Heart left ventricle (tissue), 16 donors: ENCODE measurements around the gene C11orf65. TPM values are rescaled to one million over a fixed set of nuclear protein-coding genes. Genes with fewer than 3 reads are reported as not detected.

Source experiments
- ATAC-seq, 4 donors: fragments of 200-7000 bp; cut with Tn5 transposase; one replicate each; pipeline ENCODE4 v1.9.1; 2020 to 2022; ENCODE audit warnings: moderate library complexity in 4 of 4, mild to moderate bottlenecking in 3 of 4, moderate number of reproducible peaks in 1 of 4
- DNase-seq, 5 donors: peaks; one replicate each; pipeline ENCODE4 v3.0.0-alpha.2; 2020
- H3K27ac ChIP-seq, 12 donors: fragments of 200-600 bp; sonication (generic) in 4 of 12; one replicate each; pipeline versions ENCODE4 v1.5.0 to v1.8.0; 2016 to 2022; ENCODE audit warnings: mild to moderate bottlenecking in 2 of 12
- H3K27me3 ChIP-seq, 9 donors: fragments of 200-600 bp; sonication (generic) in 2 of 9; one replicate each; pipeline versions ENCODE4 v1.5.1 to v1.8.0; 2016 to 2022; ENCODE audit warnings: mild to moderate bottlenecking in 3 of 9
- H3K36me3 ChIP-seq, 9 donors: fragments of 200-600 bp; sonication (generic) in 2 of 9; one replicate each; pipeline versions ENCODE4 v1.5.0 to v1.8.0; 2018 to 2022; ENCODE audit warnings: mild to moderate bottlenecking in 2 of 9
- H3K4me1 ChIP-seq, 12 donors: fragments of 200-600 bp; sonication (generic) in 4 of 12; one replicate each; pipeline versions ENCODE4 v1.5.0 to v1.8.0; 2016 to 2022; ENCODE audit warnings: mild to moderate bottlenecking in 3 of 12
- H3K4me3 ChIP-seq, 12 donors: fragments of 200-600 bp; sonication (generic) in 4 of 12; one replicate each; pipeline versions ENCODE4 v1.5.0 to v1.8.0; 2017 to 2022; ENCODE audit warnings: mild to moderate bottlenecking in 9 of 12, moderate library complexity in 4 of 12
- H3K9me3 ChIP-seq, 12 donors: fragments of 200-600 bp; sonication (generic) in 4 of 12; one replicate each; pipeline versions ENCODE4 v1.5.0 to v1.8.0; 2016 to 2022; ENCODE audit warnings: mild to moderate bottlenecking in 1 of 12
- CTCF ChIP-seq, 12 donors: fragments of 200-600 bp; sonication (generic) in 4 of 12; IDR thresholded peaks; one replicate each; pipeline versions ENCODE4 v1.5.0 to v1.8.0; 2018 to 2022; ENCODE audit warnings: antibody characterized with exemption in 12 of 12, mild to moderate bottlenecking in 5 of 12
- POLR2A ChIP-seq, 2 donors: fragments of 450-650 bp; IDR thresholded peaks; one replicate each; pipeline ENCODE4 v1.6.1; 2017; ENCODE audit warnings: antibody characterized with exemption in 2 of 2, mild to moderate bottlenecking in 2 of 2, moderate library complexity in 2 of 2
- WGBS, 4 donors: extraction: QIAGEN DNeasy Blood & Tissue Kit in 2 of 4; methylation state at CpG; one replicate each; pipeline versions ENCODE4 v1.1.5 to v1.1.7; 2013 to 2018; 5-methylcytosine and 5-hydroxymethylcytosine counted together
- intact Hi-C, 10 donors: fragments of 100-400 bp; cut with DNase I; formaldehyde crosslinking; loops; one replicate each; pipeline versions ENCODE4 v1.11.1 to v1.14.2; 2022
- polyA plus RNA-seq, 2 donors: library from polyadenylated mRNA; stranded (reverse); fragments of 200-250 nt; gene quantifications; one replicate each; pipeline ENCODE4 v1.2.3, GENCODE V29; 2013
- total RNA-seq, 9 donors: library from RNA; depleted of rRNA in 2 of 9; stranded (reverse); fragments of >200 nt in 2 of 9; fragmentation: NEBNext Ultra II Directional in 3 of 9; extraction: Animal tissue kit (Norgen Biotek cat#: 25700) in 3 of 9; gene quantifications; one replicate each; pipeline versions ENCODE4 v1.1.0 to v1.2.4, GENCODE V29; 2016 to 2023
- donor health status: ischemic (EF 13 %, LVEDD 7.1; RV severe dilation, severe dysfunction).
- donor health status: healthy with polysubstance abuse.
- donor health status: DM: no; HTN: yes; CAD: no.
- donor health status: DM: no; HTN: no; CAD: no.
- donor health status: ischemic (EF 25% LVEDD 6.9; RV normal size, moderate dysfunction).
- donor health status: ischemic (EF 25% LVEDD 5.7; RV mildly dilated, moderate dysfunction).
- donor health status: healthy.
- donor health status: DM: yes; HTN: yes; CAD: no.
- donor health status: ischemic (EF 35%, LVEDD 5.7; RV mildly dilated, moderate dysfunction).
- donor health status: nonischemic (EF 11% LVEDD 7.7; RV severe dilation, severe dysfunction).
- donor health status: DM: yes; HTN: yes; CAD: no.
- donor health status: PGD.
- donor health status: ischemic (EF 29% LVEDD 5.4; RV normal size, mild dysfunction).
- donor health status: nonischemic (EF 23%, LVEDD 6.1; RV moderate dilation, normal function).

C11orf65 gene
- total and polyA plus RNA-seq, 11 donors = 0.14 to 1.9 (median 0.76) TPM; not detected in 3

- no peak for TF ChIP-seq POLR2A (IDR thresholded peaks at IDR 0.05)
- no peak for TF ChIP-seq CTCF (IDR thresholded peaks at IDR 0.05)
- no peak overlapping the region for H3K4me3 ChIP-seq
- no peaks in the 10 kb centered on the region for H3K27me3 ChIP-seq
- peaks cover 0 to 17% (median 0%) of the 10 kb centered on the region in 12 donors for H3K9me3 ChIP-seq
- ATAC-seq = no peak
- DNase-seq = no peak
- H3K4me1 ChIP-seq = no peaks in the 10 kb centered on the region
- H3K27ac ChIP-seq = no peak overlapping the region
- intact Hi-C loops = loop anchor here in 1 of 10 donors (10.0 kb wide), 1 partner anchor 118 kb away; no protein-coding TSS in a partner anchor
- 90 to 98% (median 96%) methylated on average over 2 of the region's 2 CpGs for WGBS, 4 donors
- no peaks in the 10 kb centered on the region for H3K36me3 ChIP-seq
Measured at GRCh38 chr11:108436594-108436993, 30.7 kb downstream of the C11orf65 start.

GRCh38 chr11:108435066-108435465 lies 32.3 kb downstream of the C11orf65 start:
- peaks cover 0 to 12% (median 0%) of the 10 kb centered on the region in 12 donors for H3K9me3 ChIP-seq
- ATAC-seq = no peak
- H3K4me3 ChIP-seq = no peak overlapping the region
- H3K27me3 ChIP-seq = no peaks in the 10 kb centered on the region
- no peaks in the 10 kb centered on the region for H3K4me1 ChIP-seq
- intact Hi-C loops = loop anchor here in 1 of 10 donors (10.0 kb wide), 1 partner anchor 120 kb away; no protein-coding TSS in a partner anchor
- WGBS, 4 donors = 61 to 74% (median 73%) methylated on average over 1 of the region's 1 CpG
- no peak for DNase-seq
- no peak for TF ChIP-seq POLR2A (IDR thresholded peaks at IDR 0.05)
- no peak for TF ChIP-seq CTCF (IDR thresholded peaks at IDR 0.05)
- H3K27ac ChIP-seq = no peak overlapping the region
- no peaks in the 10 kb centered on the region for H3K36me3 ChIP-seq

GRCh38 chr11:108432783-108433182 lies 34.5 kb downstream of the C11orf65 start:
- Histone ChIP-seq H3K27ac (no peak overlapping the region), H3K4me3 (no peak overlapping the region), H3K4me1 (no peaks in the 10 kb centered on the region), H3K27me3 (no peaks in the 10 kb centered on the region), H3K9me3 (peaks cover 0 to 7% (median 0%) of the 10 kb centered on the region in 12 donors), H3K36me3 (no peaks in the 10 kb centered on the region)
- DNase-seq (no peak), ATAC-seq (no peak)
- intact Hi-C loops = loop anchor here in 1 of 10 donors (10.0 kb wide), 1 partner anchor 122 kb away; no protein-coding TSS in a partner anchor
- TF ChIP-seq CTCF (IDR thresholded peaks at IDR 0.05) = no peak
- no peak for TF ChIP-seq POLR2A (IDR thresholded peaks at IDR 0.05)

- no peak overlapping the region for H3K27ac ChIP-seq
- no peaks in the 10 kb centered on the region for H3K27me3 ChIP-seq
- H3K36me3 ChIP-seq = no peaks in the 10 kb centered on the region
- ATAC-seq = no peak
- DNase-seq = no peak
- intact Hi-C loops = loop anchor here in 1 of 10 donors (10.0 kb wide), 1 partner anchor 123 kb away; no protein-coding TSS in a partner anchor
- 73 to 93% (median 89%) methylated on average over 1 of the region's 1 CpG for WGBS, 4 donors
- no peaks in the 10 kb centered on the region for H3K4me1 ChIP-seq
- H3K9me3 ChIP-seq = peaks cover 0 to 5% (median 0%) of the 10 kb centered on the region in 12 donors
- no peak overlapping the region for H3K4me3 ChIP-seq
- TF ChIP-seq POLR2A (IDR thresholded peaks at IDR 0.05) (no peak), CTCF (IDR thresholded peaks at IDR 0.05) (no peak)
Measured at GRCh38 chr11:108431997-108432396, 35.3 kb downstream of the C11orf65 start.
